HepG2 (cell line): Measurements from ENCODE around the gene CDK15.

ENCODE experiments used
- IRF2 ChIP-seq: IDR thresholded peaks from 2 replicates; pipeline ENCODE4 v1.6.1; 2018; ENCODE audit warnings: missing genetic modification reagents, missing compliant biosample characterization
- JUND ChIP-seq: sonication (generic); formaldehyde crosslinking; IDR thresholded peaks from 2 replicates; pipeline ENCODE4 v1.8.0; 2022; ENCODE audit warnings: mild to moderate bottlenecking, missing genetic modification reagents
- MAFF ChIP-seq: IDR thresholded peaks from 2 replicates; pipeline ENCODE4 v1.6.1; 2011; ENCODE audit warnings: low read depth, low read length, improper control_type of control experiment
- MTA1 ChIP-seq: sonication (generic); formaldehyde crosslinking; IDR thresholded peaks from 2 replicates; pipeline ENCODE4 v1.4.0; 2020; ENCODE audit warnings: missing genetic modification reagents, mild to moderate bottlenecking, borderline replicate concordance
- ZNF224 ChIP-seq: sonication (generic); formaldehyde crosslinking; IDR thresholded peaks from 2 replicates; pipeline ENCODE4 v1.5.0; 2020; ENCODE audit warnings: mild to moderate bottlenecking, missing genetic modification reagents
- ZNF234 ChIP-seq: sonication (generic); formaldehyde crosslinking; conservative IDR thresholded peaks from 2 replicates; pipeline ENCODE4 v1.5.1; 2020; ENCODE audit warnings: mild to moderate bottlenecking, missing genetic modification reagents
- ZNF326 ChIP-seq: sonication (generic); formaldehyde crosslinking; IDR thresholded peaks from 2 replicates; pipeline ENCODE4 v1.4.0; 2020; ENCODE audit warnings: missing genetic modification reagents, borderline replicate concordance
- ZNF383 ChIP-seq: sonication (generic); formaldehyde crosslinking; IDR thresholded peaks from 2 replicates; pipeline ENCODE4 v1.4.0; 2020; ENCODE audit warnings: missing genetic modification reagents, mild to moderate bottlenecking, borderline replicate concordance
- TF ChIP-seq, protein P1 (sequence below): sonication (generic); formaldehyde crosslinking; IDR thresholded peaks from 2 replicates; pipeline ENCODE4 v1.8.0; 2022; ENCODE audit warnings: missing genetic modification reagents, mild to moderate bottlenecking, moderate library complexity, borderline replicate concordance
- TF ChIP-seq, protein P2 (sequence below): sonication (generic); formaldehyde crosslinking; IDR thresholded peaks from 2 replicates; pipeline ENCODE4 v1.5.0; 2020; ENCODE audit warnings: mild to moderate bottlenecking, missing genetic modification reagents, moderate library complexity
- TF ChIP-seq, protein P3 (sequence below): sonication (generic); formaldehyde crosslinking; IDR thresholded peaks from 2 replicates; pipeline ENCODE4 v1.4.0; 2020; ENCODE audit warnings: missing genetic modification reagents, mild to moderate bottlenecking, borderline replicate concordance
- TF ChIP-seq, protein P4 (sequence below): sonication (generic); IDR thresholded peaks from 2 replicates; pipeline ENCODE4 v1.6.1; 2016; ENCODE audit warnings: low read depth, borderline replicate concordance

DNA sequence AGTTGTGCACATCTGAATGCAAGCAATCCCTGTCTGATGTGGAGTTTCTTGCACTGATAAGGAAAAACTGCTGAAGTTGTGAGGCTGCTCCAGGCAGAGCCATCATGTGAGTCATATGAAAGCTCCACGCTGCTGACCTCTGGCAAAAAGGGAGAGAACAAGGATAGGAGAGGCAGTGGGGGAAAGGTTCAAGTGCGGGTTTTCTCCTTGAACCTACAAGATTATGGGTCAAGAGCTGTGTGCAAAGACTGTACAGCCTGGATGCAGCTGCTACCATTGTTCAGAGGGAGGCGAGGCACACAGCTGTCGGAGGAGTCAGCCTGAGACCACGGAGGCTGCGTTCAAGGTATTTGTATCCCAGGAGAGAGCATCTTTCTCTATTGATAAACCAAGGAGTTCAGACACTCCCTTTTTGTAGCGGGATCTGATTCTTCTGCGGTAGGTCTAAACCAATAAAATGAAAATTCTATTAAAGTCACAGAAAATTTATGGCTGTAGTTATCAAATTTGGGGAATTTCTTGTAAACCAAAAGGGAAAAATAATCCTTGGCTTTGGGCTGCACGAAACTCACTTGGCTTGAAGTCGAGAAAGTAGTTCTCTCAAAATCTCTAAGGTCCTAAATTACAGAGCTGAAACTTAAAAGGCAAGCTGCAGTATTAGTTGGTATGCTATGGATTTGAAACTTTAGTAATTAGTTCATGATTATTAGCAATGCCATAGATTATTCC is at the start of gene CDK15:
- TF ChIP-seq IRF2 (no peak), ZNF326 (CRISPR knock-in tag) (no peak), ZNF234 (CRISPR knock-in tag) (no peak), ZNF383 (CRISPR knock-in tag) (no peak), ZNF224 (CRISPR knock-in tag) (no peak), JUND (no peak), MTA1 (CRISPR knock-in tag) (no peak), MAFF (no peak)
- TF ChIP-seq, protein P1, sequence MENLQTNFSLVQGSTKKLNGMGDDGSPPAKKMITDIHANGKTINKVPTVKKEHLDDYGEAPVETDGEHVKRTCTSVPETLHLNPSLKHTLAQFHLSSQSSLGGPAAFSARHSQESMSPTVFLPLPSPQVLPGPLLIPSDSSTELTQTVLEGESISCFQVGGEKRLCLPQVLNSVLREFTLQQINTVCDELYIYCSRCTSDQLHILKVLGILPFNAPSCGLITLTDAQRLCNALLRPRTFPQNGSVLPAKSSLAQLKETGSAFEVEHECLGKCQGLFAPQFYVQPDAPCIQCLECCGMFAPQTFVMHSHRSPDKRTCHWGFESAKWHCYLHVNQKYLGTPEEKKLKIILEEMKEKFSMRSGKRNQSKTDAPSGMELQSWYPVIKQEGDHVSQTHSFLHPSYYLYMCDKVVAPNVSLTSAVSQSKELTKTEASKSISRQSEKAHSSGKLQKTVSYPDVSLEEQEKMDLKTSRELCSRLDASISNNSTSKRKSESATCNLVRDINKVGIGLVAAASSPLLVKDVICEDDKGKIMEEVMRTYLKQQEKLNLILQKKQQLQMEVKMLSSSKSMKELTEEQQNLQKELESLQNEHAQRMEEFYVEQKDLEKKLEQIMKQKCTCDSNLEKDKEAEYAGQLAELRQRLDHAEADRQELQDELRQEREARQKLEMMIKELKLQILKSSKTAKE, result no peak
- TF ChIP-seq, protein P2, sequence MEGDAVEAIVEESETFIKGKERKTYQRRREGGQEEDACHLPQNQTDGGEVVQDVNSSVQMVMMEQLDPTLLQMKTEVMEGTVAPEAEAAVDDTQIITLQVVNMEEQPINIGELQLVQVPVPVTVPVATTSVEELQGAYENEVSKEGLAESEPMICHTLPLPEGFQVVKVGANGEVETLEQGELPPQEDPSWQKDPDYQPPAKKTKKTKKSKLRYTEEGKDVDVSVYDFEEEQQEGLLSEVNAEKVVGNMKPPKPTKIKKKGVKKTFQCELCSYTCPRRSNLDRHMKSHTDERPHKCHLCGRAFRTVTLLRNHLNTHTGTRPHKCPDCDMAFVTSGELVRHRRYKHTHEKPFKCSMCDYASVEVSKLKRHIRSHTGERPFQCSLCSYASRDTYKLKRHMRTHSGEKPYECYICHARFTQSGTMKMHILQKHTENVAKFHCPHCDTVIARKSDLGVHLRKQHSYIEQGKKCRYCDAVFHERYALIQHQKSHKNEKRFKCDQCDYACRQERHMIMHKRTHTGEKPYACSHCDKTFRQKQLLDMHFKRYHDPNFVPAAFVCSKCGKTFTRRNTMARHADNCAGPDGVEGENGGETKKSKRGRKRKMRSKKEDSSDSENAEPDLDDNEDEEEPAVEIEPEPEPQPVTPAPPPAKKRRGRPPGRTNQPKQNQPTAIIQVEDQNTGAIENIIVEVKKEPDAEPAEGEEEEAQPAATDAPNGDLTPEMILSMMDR (CRISPR knock-in tag), result no peak
- TF ChIP-seq, protein P3, sequence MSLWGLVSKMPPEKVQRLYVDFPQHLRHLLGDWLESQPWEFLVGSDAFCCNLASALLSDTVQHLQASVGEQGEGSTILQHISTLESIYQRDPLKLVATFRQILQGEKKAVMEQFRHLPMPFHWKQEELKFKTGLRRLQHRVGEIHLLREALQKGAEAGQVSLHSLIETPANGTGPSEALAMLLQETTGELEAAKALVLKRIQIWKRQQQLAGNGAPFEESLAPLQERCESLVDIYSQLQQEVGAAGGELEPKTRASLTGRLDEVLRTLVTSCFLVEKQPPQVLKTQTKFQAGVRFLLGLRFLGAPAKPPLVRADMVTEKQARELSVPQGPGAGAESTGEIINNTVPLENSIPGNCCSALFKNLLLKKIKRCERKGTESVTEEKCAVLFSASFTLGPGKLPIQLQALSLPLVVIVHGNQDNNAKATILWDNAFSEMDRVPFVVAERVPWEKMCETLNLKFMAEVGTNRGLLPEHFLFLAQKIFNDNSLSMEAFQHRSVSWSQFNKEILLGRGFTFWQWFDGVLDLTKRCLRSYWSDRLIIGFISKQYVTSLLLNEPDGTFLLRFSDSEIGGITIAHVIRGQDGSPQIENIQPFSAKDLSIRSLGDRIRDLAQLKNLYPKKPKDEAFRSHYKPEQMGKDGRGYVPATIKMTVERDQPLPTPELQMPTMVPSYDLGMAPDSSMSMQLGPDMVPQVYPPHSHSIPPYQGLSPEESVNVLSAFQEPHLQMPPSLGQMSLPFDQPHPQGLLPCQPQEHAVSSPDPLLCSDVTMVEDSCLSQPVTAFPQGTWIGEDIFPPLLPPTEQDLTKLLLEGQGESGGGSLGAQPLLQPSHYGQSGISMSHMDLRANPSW (CRISPR knock-in tag), result no peak
- TF ChIP-seq, protein P4, sequence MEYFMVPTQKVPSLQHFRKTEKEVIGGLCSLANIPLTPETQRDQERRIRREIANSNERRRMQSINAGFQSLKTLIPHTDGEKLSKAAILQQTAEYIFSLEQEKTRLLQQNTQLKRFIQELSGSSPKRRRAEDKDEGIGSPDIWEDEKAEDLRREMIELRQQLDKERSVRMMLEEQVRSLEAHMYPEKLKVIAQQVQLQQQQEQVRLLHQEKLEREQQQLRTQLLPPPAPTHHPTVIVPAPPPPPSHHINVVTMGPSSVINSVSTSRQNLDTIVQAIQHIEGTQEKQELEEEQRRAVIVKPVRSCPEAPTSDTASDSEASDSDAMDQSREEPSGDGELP, result no peak
